Measurements from ENCODE around the gene B4GALT4.
A peak's percentile ranks its signal among the peaks of the same experiment; 100 is the strongest.

Gene B4GALT4, protein sequence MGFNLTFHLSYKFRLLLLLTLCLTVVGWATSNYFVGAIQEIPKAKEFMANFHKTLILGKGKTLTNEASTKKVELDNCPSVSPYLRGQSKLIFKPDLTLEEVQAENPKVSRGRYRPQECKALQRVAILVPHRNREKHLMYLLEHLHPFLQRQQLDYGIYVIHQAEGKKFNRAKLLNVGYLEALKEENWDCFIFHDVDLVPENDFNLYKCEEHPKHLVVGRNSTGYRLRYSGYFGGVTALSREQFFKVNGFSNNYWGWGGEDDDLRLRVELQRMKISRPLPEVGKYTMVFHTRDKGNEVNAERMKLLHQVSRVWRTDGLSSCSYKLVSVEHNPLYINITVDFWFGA

DNA sequence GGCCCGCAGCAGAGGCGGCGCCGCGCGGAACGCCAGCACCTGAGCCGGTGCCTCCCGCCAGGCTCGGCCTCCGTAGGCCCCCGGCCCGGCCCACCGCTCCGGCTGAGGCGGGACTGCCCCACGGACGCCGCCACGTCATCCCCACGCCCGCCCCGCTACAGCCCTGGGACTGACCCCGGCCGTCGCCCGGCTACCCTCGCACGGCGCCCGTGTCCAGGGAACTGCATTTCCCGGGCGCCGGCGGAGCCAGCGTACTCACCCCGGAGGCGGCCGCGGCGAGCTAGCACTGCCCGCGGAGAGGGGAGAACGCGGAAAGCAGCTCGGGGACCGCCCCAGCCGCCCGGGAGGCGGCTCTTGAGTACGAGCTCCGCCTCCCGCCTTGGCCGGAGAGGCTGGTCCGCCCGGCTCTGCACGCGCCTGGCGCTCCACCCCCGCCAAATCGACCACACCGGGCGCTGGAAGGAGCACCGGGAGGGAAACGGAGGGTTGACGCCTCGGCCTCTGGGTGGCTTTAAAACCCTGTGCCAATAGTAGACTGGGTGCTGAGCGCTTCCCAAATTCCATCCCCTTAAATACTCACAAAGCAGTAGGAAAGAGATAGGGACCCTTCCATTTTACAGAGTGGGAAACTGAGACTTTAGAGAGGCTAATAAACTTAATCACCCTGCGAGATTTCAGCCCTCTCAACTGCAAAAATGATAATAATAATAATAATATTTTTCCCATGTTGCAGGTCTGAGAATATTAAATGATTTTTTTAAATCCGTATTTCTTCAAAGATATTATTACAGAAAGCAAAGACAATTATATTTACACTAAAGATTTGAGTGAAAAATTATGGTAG lies at the start of gene B4GALT4:
Gene B4GALT4 (minus strand): TSS at position 288 of the 844 bp plus-strand sequence. CDS start 10,779 bp downstream, outside the sequence.
- CTCF ChIA-PET: interaction anchor here (0.6 to 1.7 kb wide), 17 partner anchors 9 to 1049 kb away, joined by 3 to 7 read pairs (median 4); partner anchors contain the start of gene TEX55
- DNase-seq (ENCODE audit: extremely low spot score): peak; percentile 86
- POLR2A ChIA-PET: interaction anchor here (0.6 to 1.5 kb wide), 8 partner anchors 10 to 258 kb away, joined by 3 to 5 read pairs (median 4); partner anchors contain the start of genes ARHGAP31, TEX55 and TIMMDC1
- TF ChIP-seq, protein P1, sequence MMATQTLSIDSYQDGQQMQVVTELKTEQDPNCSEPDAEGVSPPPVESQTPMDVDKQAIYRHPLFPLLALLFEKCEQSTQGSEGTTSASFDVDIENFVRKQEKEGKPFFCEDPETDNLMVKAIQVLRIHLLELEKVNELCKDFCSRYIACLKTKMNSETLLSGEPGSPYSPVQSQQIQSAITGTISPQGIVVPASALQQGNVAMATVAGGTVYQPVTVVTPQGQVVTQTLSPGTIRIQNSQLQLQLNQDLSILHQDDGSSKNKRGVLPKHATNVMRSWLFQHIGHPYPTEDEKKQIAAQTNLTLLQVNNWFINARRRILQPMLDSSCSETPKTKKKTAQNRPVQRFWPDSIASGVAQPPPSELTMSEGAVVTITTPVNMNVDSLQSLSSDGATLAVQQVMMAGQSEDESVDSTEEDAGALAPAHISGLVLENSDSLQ (IDR thresholded peaks at IDR 0.05): no peak
- TF ChIP-seq L3MBTL2 (conservative IDR thresholded peaks at IDR 0.05) (peak; percentile 86), HDGF (IDR thresholded peaks at IDR 0.05; ENCODE audit: borderline replicate concordance) (no peak), ARNT (IDR thresholded peaks at IDR 0.05) (peak; percentile 13; the same call in 1 of the 2 replicates)

DNA sequence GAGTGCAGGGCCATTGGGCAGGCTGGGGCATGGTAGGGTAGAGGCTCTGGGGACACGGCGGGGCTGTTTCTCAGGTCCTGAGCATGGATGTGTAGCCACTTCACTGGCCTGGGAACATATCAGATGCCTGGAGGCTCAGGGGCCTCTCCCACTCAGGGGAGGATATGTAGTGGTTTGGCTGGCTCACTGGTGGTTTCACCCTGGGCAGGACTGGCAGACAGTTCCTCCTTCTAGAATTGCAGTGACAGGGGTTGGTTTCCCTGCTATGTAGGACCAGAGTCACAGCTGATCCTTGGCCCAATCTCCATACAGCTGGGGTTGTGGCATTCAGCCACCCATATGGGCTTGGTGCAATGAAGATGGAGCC lies 48.7 kb upstream of the B4GALT4 start:
- ChIA-PET POLR2A (no interaction called here), CTCF (no interaction called here)
- no peak for DNase-seq (ENCODE audit: extremely low spot score)
- TF ChIP-seq CTBP1 (IDR thresholded peaks at IDR 0.05; ENCODE audit: borderline replicate concordance) (no peak), FOXM1 (IDR thresholded peaks at IDR 0.05; ENCODE audit: borderline replicate concordance) (no peak), SUZ12 (IDR thresholded peaks at IDR 0.05) (no peak), LEF1 (IDR thresholded peaks at IDR 0.05; ENCODE audit: borderline replicate concordance) (no peak), NFRKB (IDR thresholded peaks at IDR 0.05) (no peak), BHLHE40 (IDR thresholded peaks at IDR 0.05; ENCODE audit: borderline replicate concordance) (no peak), TARDBP (IDR thresholded peaks at IDR 0.05) (no peak), ARNT (IDR thresholded peaks at IDR 0.05) (no peak), ELF4 (IDR thresholded peaks at IDR 0.05) (no peak), HDGF (IDR thresholded peaks at IDR 0.05; ENCODE audit: borderline replicate concordance) (no peak), SP1 (IDR thresholded peaks at IDR 0.05) (no peak)
- TF ChIP-seq, protein P1 (IDR thresholded peaks at IDR 0.05): no peak

DNA sequence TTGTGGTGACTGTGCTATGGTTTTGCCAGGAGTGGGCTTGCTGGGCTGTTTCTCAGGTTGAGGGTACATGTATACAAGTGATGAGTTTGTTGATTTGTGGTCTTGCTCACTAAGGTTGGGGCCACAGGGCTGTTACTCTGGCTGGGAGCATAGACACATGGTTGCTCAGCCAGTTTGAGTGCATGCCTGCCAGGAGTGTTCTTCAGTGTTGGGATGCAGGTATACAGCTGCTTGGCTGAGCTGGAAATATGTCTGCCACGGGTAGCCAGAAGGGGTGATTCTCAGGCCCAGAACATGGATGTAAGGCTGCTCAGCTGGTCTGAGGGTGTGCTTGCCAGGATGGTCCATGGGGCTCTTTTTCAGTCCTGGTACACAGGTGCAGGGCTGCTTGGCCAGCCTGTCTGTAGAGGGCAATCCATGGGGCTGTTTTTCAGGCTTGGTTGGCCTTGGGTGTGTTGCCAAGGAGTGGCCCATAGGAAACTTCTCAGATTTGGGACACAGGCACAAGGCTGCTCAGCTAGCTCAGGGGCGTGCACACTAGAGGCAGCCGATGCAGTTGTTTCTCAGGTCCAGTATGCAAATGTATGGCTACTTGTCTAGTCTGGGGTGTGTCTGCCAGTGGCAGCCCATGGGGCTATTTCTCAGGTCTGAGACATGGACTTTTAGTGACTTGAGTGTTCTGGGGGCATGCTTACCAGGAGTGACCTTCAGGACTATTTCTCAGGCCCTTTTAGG lies 48.2 kb upstream of the B4GALT4 start:
- TF ChIP-seq L3MBTL2 (conservative IDR thresholded peaks at IDR 0.05) (no peak), TARDBP (IDR thresholded peaks at IDR 0.05) (no peak), NFRKB (IDR thresholded peaks at IDR 0.05) (no peak), SP1 (IDR thresholded peaks at IDR 0.05) (no peak), FOXA1 (IDR thresholded peaks at IDR 0.05) (no peak), ZNF384 (IDR thresholded peaks at IDR 0.05) (no peak), ELF4 (IDR thresholded peaks at IDR 0.05) (no peak), SUZ12 (IDR thresholded peaks at IDR 0.05) (no peak), HDGF (IDR thresholded peaks at IDR 0.05; ENCODE audit: borderline replicate concordance) (no peak), CTBP1 (IDR thresholded peaks at IDR 0.05; ENCODE audit: borderline replicate concordance) (no peak), LEF1 (IDR thresholded peaks at IDR 0.05; ENCODE audit: borderline replicate concordance) (no peak), ARNT (IDR thresholded peaks at IDR 0.05) (no peak)
- TF ChIP-seq, protein P1 (IDR thresholded peaks at IDR 0.05): no peak
- POLR2A ChIA-PET: no interaction called here
- no peak for DNase-seq (ENCODE audit: extremely low spot score)
- CTCF ChIA-PET: no interaction called here

DNA sequence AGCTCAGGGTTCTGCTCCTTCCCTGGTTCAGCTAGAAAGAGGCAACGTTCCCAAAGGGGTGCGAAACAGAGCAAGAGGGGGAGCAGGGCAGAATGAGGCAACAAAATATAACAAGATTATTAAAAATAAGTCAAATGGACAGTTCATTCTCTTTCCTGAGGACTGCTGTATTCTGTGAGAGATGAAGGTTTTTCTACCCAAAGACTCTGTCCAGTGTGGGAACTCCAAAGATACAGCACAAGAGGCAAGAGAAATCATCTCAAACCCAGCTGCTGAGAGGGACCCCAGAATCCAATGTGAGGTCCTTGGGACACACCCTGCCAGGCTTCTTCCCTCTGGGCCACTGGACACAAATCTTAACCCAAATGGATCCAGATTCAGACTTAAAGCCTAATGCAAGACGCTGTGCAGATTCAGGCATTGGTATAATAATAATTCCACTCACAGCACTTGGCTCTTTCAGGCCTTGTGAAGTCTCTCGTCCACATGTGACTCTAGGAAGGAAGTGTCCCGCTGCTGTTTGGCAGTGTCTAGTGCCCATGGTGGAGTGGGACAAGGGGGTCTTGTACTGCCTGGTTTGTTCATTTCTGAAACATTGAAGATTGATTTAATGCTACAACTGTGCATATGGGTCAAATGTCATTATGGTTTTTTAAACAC lies 39.0 kb upstream of the B4GALT4 start:
- TF ChIP-seq L3MBTL2 (conservative IDR thresholded peaks at IDR 0.05) (no peak), FOXK2 (IDR thresholded peaks at IDR 0.05) (no peak), SUZ12 (IDR thresholded peaks at IDR 0.05) (no peak), ELF4 (IDR thresholded peaks at IDR 0.05) (no peak), TARDBP (IDR thresholded peaks at IDR 0.05) (no peak), FOXM1 (IDR thresholded peaks at IDR 0.05; ENCODE audit: borderline replicate concordance) (no peak), HDGF (IDR thresholded peaks at IDR 0.05; ENCODE audit: borderline replicate concordance) (no peak), LEF1 (IDR thresholded peaks at IDR 0.05; ENCODE audit: borderline replicate concordance) (no peak), FOXA1 (IDR thresholded peaks at IDR 0.05) (no peak), NFRKB (IDR thresholded peaks at IDR 0.05) (no peak), BHLHE40 (IDR thresholded peaks at IDR 0.05; ENCODE audit: borderline replicate concordance) (no peak), ARNT (IDR thresholded peaks at IDR 0.05) (no peak), CTBP1 (IDR thresholded peaks at IDR 0.05; ENCODE audit: borderline replicate concordance) (no peak), SP1 (IDR thresholded peaks at IDR 0.05) (no peak)
- TF ChIP-seq, protein P1 (IDR thresholded peaks at IDR 0.05): no peak
- ChIA-PET CTCF (no interaction called here), POLR2A (no interaction called here)
- DNase-seq (ENCODE audit: extremely low spot score): no peak

Measured in HEK293T (cell line).